Testis (tissue), 3 donors: ENCODE data around the gene PSORS1C1. TPM values are rescaled to one million over a fixed set of nuclear protein-coding genes. Genes with fewer than 3 reads are reported as not detected.

Source experiments
- DNase-seq: peaks from one replicate; pipeline ENCODE4 v3.0.0-alpha.2; 2019
- H3K27ac ChIP-seq, 2 donors: fragments of 200-600 bp; sonication (generic); one replicate each; pipeline ENCODE4 v1.5.1; 2019
- H3K27me3 ChIP-seq: fragments of 200-600 bp; sonication (generic); one replicate; pipeline ENCODE4 v1.5.1; 2019
- H3K36me3 ChIP-seq: fragments of 200-600 bp; sonication (generic); one replicate; pipeline ENCODE4 v1.5.1; 2017; ENCODE audit warnings: low read depth; ENCODE audit errors: missing control alignments
- H3K4me1 ChIP-seq: fragments of 200-600 bp; sonication (generic); one replicate; pipeline ENCODE4 v1.5.1; 2019
- H3K4me3 ChIP-seq, 2 donors: fragments of 200-600 bp; sonication (generic); one replicate each; pipeline ENCODE4 v1.5.1; 2017 to 2019
- H3K9me3 ChIP-seq: fragments of 200-600 bp; sonication (generic); one replicate; pipeline ENCODE4 v1.5.1; 2017
- CTCF ChIP-seq, 3 experiments: fragments of 450-650 bp in 2 of 3; fragments of 200-600 bp in 1 of 3; sonication (generic) in 1 of 3; IDR thresholded peaks; one replicate each; pipeline ENCODE4 v1.5.1; 2016 to 2019; ENCODE audit warnings: antibody characterized with exemption in 3 of 3, mild to moderate bottlenecking in 2 of 3, moderate library complexity in 1 of 3
- POLR2A ChIP-seq: fragments of 450-650 bp; IDR thresholded peaks from one replicate; pipeline ENCODE4 v1.6.1; 2017; ENCODE audit warnings: antibody characterized with exemption, mild to moderate bottlenecking, moderate library complexity
- WGBS, 2 donors: methylation state at CpG; one replicate each; pipeline ENCODE4 v1.1.5; 2018; 5-methylcytosine and 5-hydroxymethylcytosine counted together
- intact Hi-C: fragments of 100-400 bp; cut with DNase I; formaldehyde crosslinking; loops from one replicate; pipeline ENCODE4 v1.15.1; 2023; ENCODE audit warnings: low total_unique reads
- polyA plus RNA-seq: library from polyadenylated mRNA; stranded (reverse); fragments of 350-450 nt; fragmentation: Illumina TruSeq; extraction: RNeasy Lipid Tissue Mini Kit (QIAGEN cat#74804); gene quantifications from one replicate; pipeline ENCODE4 v1.2.3, GENCODE V29; 2014; ENCODE audit warnings: low read depth, low replicate concordance; ENCODE audit not compliant: insufficient read depth
- total RNA-seq, 2 donors: library from RNA; depleted of rRNA; stranded (reverse); fragments of >200 nt; gene quantifications; one replicate each; pipeline ENCODE4 v1.2.3, GENCODE V29; 2016

PSORS1C1 gene
- total and polyA plus RNA-seq, 3 donors from 2014 or later: 28.0 to 126 (median 32.7) TPM

- no peak overlapping the region for H3K4me3 ChIP-seq
- no peaks in the 10 kb centered on the region for H3K27me3 ChIP-seq
- peaks cover 5% of the 10 kb centered on the region for H3K4me1 ChIP-seq
- DNase-seq: no peak
- H3K9me3 ChIP-seq: no peaks in the 10 kb centered on the region
- WGBS, 2 donors: 85 to 86% methylated on average over 6 of the region's 6 CpGs
- no peaks in the 10 kb centered on the region for H3K36me3 ChIP-seq
- intact Hi-C loops: no loop called here
- no peak for TF ChIP-seq POLR2A
- TF ChIP-seq CTCF (IDR thresholded peaks at IDR 0.05): no peak
- no peak overlapping the region for H3K27ac ChIP-seq
These were observed 32.7 kb upstream of the PSORS1C1 start for GRCh38 chr6:31081872-31082271.

GRCh38 chr6:31083742-31084354, 30.8 kb upstream of the PSORS1C1 start:
- Histone ChIP-seq H3K36me3 (no peaks in the 10 kb centered on the region), H3K4me3 (no peak overlapping the region), H3K4me1 (peaks cover 5% of the 10 kb centered on the region), H3K27me3 (no peaks in the 10 kb centered on the region), H3K9me3 (no peaks in the 10 kb centered on the region), H3K27ac (no peak overlapping the region)
- intact Hi-C loops: no loop called here
- WGBS, 2 donors: 62 to 75% methylated on average over 8 of the region's 8 CpGs
- DNase-seq: peak; percentile 41
- TF ChIP-seq POLR2A (no peak), CTCF (IDR thresholded peaks at IDR 0.05) (peak in 2 of 3 experiments; percentile 3 to 28)

GRCh38 chr6:31086788-31087440, 27.7 kb upstream of the PSORS1C1 start:
- intact Hi-C loops: no loop called here
- 33 to 42% methylated on average over 7 of the region's 7 CpGs for WGBS, 2 donors
- Histone ChIP-seq H3K9me3 (no peaks in the 10 kb centered on the region), H3K27ac (no peak overlapping the region), H3K4me3 (no peak overlapping the region), H3K27me3 (no peaks in the 10 kb centered on the region), H3K4me1 (no peaks in the 10 kb centered on the region), H3K36me3 (no peaks in the 10 kb centered on the region)
- no peak for TF ChIP-seq CTCF (IDR thresholded peaks at IDR 0.05)
- TF ChIP-seq POLR2A: no peak
- no peak for DNase-seq

GRCh38 chr6:31087494-31088089, 27.0 kb upstream of the PSORS1C1 start:
- H3K27ac ChIP-seq: no peak overlapping the region
- DNase-seq: peak; percentile 96
- intact Hi-C loops: no loop called here
- no peaks in the 10 kb centered on the region for H3K36me3 ChIP-seq
- H3K4me1 ChIP-seq: no peaks in the 10 kb centered on the region
- peak overlapping the region in 1 of 2 donors; percentile 4 for H3K4me3 ChIP-seq
- no peaks in the 10 kb centered on the region for H3K9me3 ChIP-seq
- TF ChIP-seq CTCF (IDR thresholded peaks at IDR 0.05): peak; percentile 52 to 92 (median 88)
- TF ChIP-seq POLR2A: no peak
- 7 to 10% methylated on average over 14 of the region's 14 CpGs for WGBS, 2 donors
- H3K27me3 ChIP-seq: no peaks in the 10 kb centered on the region
